ENCODE measurements around the gene MIPOL1. TPM values are rescaled to one million over a fixed set of nuclear protein-coding genes. Genes with fewer than 3 reads are reported as not detected.
"Not testable (repeated sequence)": the region's sequence is repeated elsewhere in the genome, so short reads cannot be mapped to it uniquely, and the experiment has no call there.

Gene MIPOL1
- total and polyA plus RNA-seq, 9 of the 15 experiments (the other 6 are each of a cell fraction or from before 2014, with no cell fraction given) = 6.7 to 21.9 (median 12.4) TPM

GRCh38 chr14:37181441-37181840 lies 16.3 kb upstream of the MIPOL1 start:
- Histone ChIP-seq H2AFZ (ENCODE audit: low read depth, low read length) (no peak overlapping the region), H3K9me1 (ENCODE audit: control insufficient read depth, insufficient read depth, low read length) (no peaks in the 10 kb centered on the region), H3K4me3 (no peak overlapping the region), H3K4me2 (ENCODE audit: insufficient read depth, low read length) (no peak overlapping the region), H3K79me2 (ENCODE audit: control insufficient read depth, insufficient read depth, low read length) (no peaks in the 10 kb centered on the region), H3K9ac (ENCODE audit: insufficient read depth in 1 of 2, low read depth in 2 of 2, low read length in 2 of 2) (no peak overlapping the region), H4K20me1 (replicated peaks; ENCODE audit: control insufficient read depth, insufficient read depth, low read length) (no peaks in the 10 kb centered on the region), H3K36me3 (ENCODE audit: control insufficient read depth, insufficient read depth, low read length) (no peaks in the 10 kb centered on the region), H3K27me3 (ENCODE audit: control insufficient read depth in 2 of 2, insufficient read depth in 2 of 2, low read length in 2 of 2) (no peaks in the 10 kb centered on the region), H3K9me3 (replicated peaks; ENCODE audit: control insufficient read depth, insufficient read depth, low read depth, low read length) (no peaks in the 10 kb centered on the region), H3K4me1 (replicated peaks in 1 of 2; ENCODE audit: control insufficient read depth in 2 of 2, insufficient read depth in 2 of 2, low read length in 2 of 2) (no peaks in the 10 kb centered on the region; a peak in 1 of 5 replicates), H3K27ac (ENCODE audit: extremely low read depth, low read depth, low read length) (no peak overlapping the region)
- CTCF ChIA-PET (ENCODE audit: low intra/inter-chr PET ratio) = no interaction called here
- ATAC-seq (no peak; the same call in 2 of the 3 replicates), FAIRE-seq (no peak), DNase-seq (ENCODE audit: extremely low read depth in 1 of 4, low spot score in 3 of 4) (no peak)
- POLR2A ChIA-PET = interaction anchor here (1.0 kb wide), 1 partner anchor 14 kb away, joined by 3 read pairs; no protein-coding TSS in a partner anchor
- TF ChIP-seq ATF3 (IDR thresholded peaks at IDR 0.05) = peak; percentile 63; the same call in 1 of the 2 replicates
- no peak for TF ChIP-seq ATF3 (CRISPR knock-in tag; conservative IDR thresholded peaks at IDR 0.05)
- TF ChIP-seq ZNF197 (CRISPR knock-in tag; IDR thresholded peaks at IDR 0.05; ENCODE audit: low read depth) = no peak
- 27% methylated on average over 3 of the region's 6 CpGs for whole genome bisulfite sequencing (ENCODE audit: insufficient coverage, low coverage, missing lambda C conversion rate)
- intact Hi-C loops (cut with micrococcal nuclease) = no loop called here
- in situ Hi-C loops (cut with MboI) = no loop called here
- no TSS peak for BruUV-seq (replicated peaks)

GRCh38 chr14:37184520-37184919 lies 13.2 kb upstream of the MIPOL1 start:
- H4K20me1 ChIP-seq (replicated peaks; ENCODE audit: control insufficient read depth, insufficient read depth, low read length); ATAC-seq; H3K9me1 ChIP-seq (ENCODE audit: control insufficient read depth, insufficient read depth, low read length); H3K79me2 ChIP-seq (ENCODE audit: control insufficient read depth, insufficient read depth, low read length); FAIRE-seq; H2AFZ ChIP-seq (ENCODE audit: low read depth, low read length); DNase-seq (ENCODE audit: extremely low read depth in 1 of 4, low spot score in 3 of 4); BruUV-seq (replicated peaks); H3K27ac ChIP-seq (ENCODE audit: extremely low read depth, low read depth, low read length); H3K36me3 ChIP-seq (ENCODE audit: control insufficient read depth, insufficient read depth, low read length); H3K9ac ChIP-seq (ENCODE audit: insufficient read depth in 1 of 2, low read depth in 2 of 2, low read length in 2 of 2); intact Hi-C loops (cut with micrococcal nuclease); H3K4me2 ChIP-seq (ENCODE audit: insufficient read depth, low read length); H3K9me3 ChIP-seq (replicated peaks; ENCODE audit: control insufficient read depth, insufficient read depth, low read depth, low read length); CTCF ChIA-PET (ENCODE audit: low intra/inter-chr PET ratio); H3K27me3 ChIP-seq (ENCODE audit: control insufficient read depth in 2 of 2, insufficient read depth in 2 of 2, low read length in 2 of 2); H3K4me3 ChIP-seq; H3K4me1 ChIP-seq (replicated peaks in 1 of 2; ENCODE audit: control insufficient read depth in 2 of 2, insufficient read depth in 2 of 2, low read length in 2 of 2); in situ Hi-C loops (cut with MboI): not testable (repeated sequence)
- WGBS (ENCODE audit: insufficient coverage, low coverage, missing lambda C conversion rate) = 81% methylated on average over 8 of the region's 8 CpGs
- POLR2A ChIA-PET = interaction anchor here (1.5 kb wide), 1 partner anchor 10 kb away, joined by 4 read pairs; no protein-coding TSS in a partner anchor

Measured in K562 (cell line).